GM21381 (cell line): ENCODE data around the gene LRRC4C.

Source experiments
- ATAC-seq: cut with Tn5 transposase; IDR thresholded peaks from one replicate; pipeline ENCODE4 v1.9.1; 2021; ENCODE audit warnings: mild to moderate bottlenecking, moderate library complexity; ENCODE audit not compliant: unreplicated experiment

Gene LRRC4C

GRCh38 chr11:40139066-40139465 lies 1320.4 kb downstream of the LRRC4C start:
- no peak for ATAC-seq

GRCh38 chr11:40134820-40135570 lies 1324.5 kb downstream of the LRRC4C start:
- no peak for ATAC-seq

GRCh38 chr11:40133498-40133897 lies 1326.0 kb downstream of the LRRC4C start:
- no peak for ATAC-seq

- ATAC-seq, result no peak
These were observed 1326.5 kb downstream of the LRRC4C start for GRCh38 chr11:40132912-40133311.

- no peak for ATAC-seq
These were observed 1329.0 kb downstream of the LRRC4C start for GRCh38 chr11:40130427-40130826.

- no peak for ATAC-seq
These were observed 1330.2 kb downstream of the LRRC4C start for GRCh38 chr11:40129266-40129665.

- ATAC-seq, result no peak
These were observed 1334.4 kb downstream of the LRRC4C start for GRCh38 chr11:40125054-40125453.

- no peak for ATAC-seq
These were observed 1339.8 kb downstream of the LRRC4C start for GRCh38 chr11:40119661-40120060.

GRCh38 chr11:40118780-40119179 lies 1340.7 kb downstream of the LRRC4C start:
- no peak for ATAC-seq

- no peak for ATAC-seq
These were observed 1341.4 kb downstream of the LRRC4C start for GRCh38 chr11:40118026-40118425.

GRCh38 chr11:40104941-40105550 lies 1354.4 kb downstream of the LRRC4C start:
- ATAC-seq, result no peak

GRCh38 chr11:40100781-40101180 lies 1358.7 kb downstream of the LRRC4C start:
- no peak for ATAC-seq

- ATAC-seq, result no peak
These were observed 1359.3 kb downstream of the LRRC4C start for GRCh38 chr11:40100162-40100553.

GRCh38 chr11:40099426-40100161 lies 1359.9 kb downstream of the LRRC4C start:
- ATAC-seq, result no peak

GRCh38 chr11:40095446-40095845 lies 1364.0 kb downstream of the LRRC4C start:
- ATAC-seq, result no peak

- ATAC-seq, result no peak
These were observed 1364.5 kb downstream of the LRRC4C start for GRCh38 chr11:40094954-40095353.

GRCh38 chr11:40080434-40080833 lies 1379.0 kb downstream of the LRRC4C start:
- no peak for ATAC-seq
